ENCODE results near the gene CTSW.
"Not testable (repeated sequence)": the region's sequence is repeated elsewhere in the genome, so short reads cannot be mapped to it uniquely, and the experiment has no call there.

Gene CTSW, protein sequence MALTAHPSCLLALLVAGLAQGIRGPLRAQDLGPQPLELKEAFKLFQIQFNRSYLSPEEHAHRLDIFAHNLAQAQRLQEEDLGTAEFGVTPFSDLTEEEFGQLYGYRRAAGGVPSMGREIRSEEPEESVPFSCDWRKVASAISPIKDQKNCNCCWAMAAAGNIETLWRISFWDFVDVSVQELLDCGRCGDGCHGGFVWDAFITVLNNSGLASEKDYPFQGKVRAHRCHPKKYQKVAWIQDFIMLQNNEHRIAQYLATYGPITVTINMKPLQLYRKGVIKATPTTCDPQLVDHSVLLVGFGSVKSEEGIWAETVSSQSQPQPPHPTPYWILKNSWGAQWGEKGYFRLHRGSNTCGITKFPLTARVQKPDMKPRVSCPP

DNA sequence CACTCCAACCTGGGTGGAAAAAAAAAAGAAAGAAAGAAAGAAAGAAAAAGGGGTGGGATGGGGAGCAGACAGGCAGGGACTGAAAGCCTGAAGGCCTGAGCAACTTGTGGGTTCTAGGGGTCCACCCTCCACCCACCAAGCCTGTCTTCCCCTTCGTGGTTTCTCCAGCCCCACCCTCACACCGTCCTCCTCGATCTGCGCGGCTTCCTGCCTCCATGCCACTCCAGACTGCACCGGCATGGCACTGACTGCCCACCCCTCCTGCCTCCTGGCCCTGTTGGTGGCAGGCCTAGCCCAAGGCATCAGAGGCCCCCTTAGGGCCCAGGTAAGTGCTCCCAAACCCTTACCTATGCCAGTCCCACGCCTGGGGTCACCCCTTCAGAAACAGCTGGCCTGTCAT lies at the start of gene CTSW:
CTSW (plus strand) TSS at position 221 of the 400 bp plus-strand sequence; CDS start at position 239, 18 bp downstream.
- no peak for DNase-seq (ENCODE audit: low read depth, low spot score)

DNA sequence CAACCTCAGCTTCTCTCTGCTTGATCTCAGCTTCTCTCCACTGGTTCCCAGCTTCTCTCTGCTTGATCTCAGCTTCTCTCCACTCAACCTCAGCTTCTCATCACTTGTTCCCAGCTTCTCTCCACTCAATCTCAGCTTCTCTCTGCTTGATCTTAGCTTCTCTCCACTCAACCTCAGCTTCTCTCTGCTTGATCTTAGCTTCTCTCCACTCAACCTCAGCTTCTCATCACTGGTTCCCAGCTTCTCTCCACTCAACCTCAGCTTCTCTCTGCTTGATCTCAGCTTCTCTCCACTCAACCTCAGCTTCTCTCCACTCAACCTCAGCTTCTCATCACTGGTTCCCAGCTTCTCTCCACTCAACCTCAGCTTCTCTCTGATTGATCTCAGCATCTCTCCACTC lies 47.4 kb upstream of the CTSW start:
- H3K27ac ChIP-seq; DNase-seq (ENCODE audit: low read depth, low spot score): not testable (repeated sequence)

More for the DNA sequence above, at the start of gene CTSW:
- H3K27ac ChIP-seq: no peak within 1 kb of the TSS

DNA sequence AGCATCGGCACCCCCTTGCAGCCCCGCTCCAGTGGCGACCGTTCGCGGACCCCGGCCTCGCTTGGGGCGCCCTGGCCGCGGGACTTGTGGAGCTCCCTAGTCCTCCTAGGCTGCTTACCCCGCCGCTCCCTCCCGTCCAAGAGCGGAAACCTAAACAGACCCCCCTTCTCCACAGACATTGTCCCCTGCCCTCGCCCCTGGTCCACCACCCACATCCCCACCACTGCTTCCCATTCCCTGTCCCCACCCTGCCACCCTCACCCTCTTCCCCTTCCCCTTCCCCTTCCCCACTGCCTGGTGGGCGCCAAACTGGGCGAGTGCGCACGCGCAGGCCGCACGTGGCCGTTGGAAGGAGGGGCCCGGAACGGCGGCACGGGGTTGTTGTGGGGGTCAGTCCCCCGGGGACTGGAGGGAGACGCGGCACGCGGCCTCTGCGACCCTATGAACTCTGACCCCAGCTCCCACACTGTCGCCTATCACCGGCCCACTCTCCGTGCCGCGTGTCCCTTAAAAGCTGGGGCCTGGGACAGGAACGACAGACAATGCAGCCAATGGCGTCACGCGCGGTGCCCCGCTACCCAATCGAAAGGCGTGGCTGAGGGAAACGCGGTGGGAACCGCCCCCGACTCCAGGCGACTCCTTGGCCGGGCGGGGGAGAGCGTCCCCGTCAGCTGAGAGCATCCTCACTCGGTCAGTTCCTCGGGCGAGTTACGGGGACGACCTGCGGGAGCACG lies 46.2 kb upstream of the CTSW start, which contains the start of gene SNX32:
SNX32 (plus strand) TSS at position 667 of the 734 bp plus-strand sequence. CDS start 103 bp downstream, outside the sequence.
- peak; percentile 20 for DNase-seq (ENCODE audit: low read depth, low spot score)
- H3K27ac ChIP-seq: no peak within 1 kb of the TSS

DNA sequence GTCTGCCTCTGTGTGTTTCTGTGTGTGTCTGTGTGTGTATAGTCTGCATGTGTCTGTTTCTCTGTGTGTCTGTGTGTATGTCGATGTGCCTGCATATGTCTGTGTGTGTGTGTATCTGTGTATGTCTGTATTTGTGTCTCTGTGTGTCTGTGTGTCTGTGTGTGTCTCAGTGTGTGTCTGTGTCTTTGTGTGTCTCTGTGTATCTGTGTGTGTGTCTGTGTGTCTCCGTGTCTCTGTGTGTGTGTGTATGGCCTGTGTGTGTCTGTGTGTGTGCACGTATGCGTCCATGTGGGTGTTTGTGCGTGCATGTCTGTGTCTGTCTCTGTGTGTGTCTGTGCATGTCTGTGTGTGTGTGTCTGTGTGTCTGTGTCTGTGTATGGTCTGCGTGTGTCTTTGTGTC lies 45.4 kb upstream of the CTSW start:
- H3K27ac ChIP-seq: no peak overlapping the region
- no peak for DNase-seq (ENCODE audit: low read depth, low spot score)

DNA sequence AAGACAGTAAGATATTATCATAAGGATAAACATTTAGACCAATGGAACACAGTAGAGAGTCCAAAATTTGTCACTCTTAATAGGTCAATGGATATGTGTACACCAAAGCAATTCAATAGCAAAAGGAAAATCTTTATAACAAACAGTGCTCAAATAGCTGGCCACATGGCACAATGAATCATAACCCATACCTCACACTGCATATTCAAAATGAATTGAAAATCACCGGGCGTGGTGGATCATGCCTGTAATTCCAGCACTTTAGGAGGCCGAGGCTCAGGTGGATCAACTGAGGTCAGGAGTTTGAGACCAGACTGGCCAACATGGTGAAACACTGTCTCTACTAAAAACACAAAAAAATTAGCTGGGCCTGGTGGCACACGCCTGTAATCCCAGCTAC lies 37.5 kb upstream of the CTSW start:
- no peak for DNase-seq (ENCODE audit: low read depth, low spot score)
- no peak overlapping the region for H3K27ac ChIP-seq

DNA sequence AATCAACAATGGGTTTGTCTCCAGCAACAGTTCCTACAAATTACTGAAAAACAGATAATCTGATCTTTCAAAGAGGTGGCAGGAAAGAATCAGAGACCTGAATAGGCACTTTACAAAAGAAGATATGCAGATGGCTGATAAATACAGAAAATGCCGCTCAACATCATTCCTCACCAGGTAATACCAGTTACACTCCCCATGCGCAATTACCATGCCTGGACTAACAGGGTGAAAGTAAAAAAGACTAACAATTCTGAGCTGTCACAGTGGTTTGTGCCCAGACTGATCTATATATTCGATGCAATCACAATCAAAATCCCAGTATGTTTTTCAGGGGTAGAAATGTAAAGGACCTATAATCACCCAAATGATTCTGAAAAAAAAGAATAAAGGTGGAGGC lies 35.8 kb upstream of the CTSW start:
- DNase-seq (ENCODE audit: low read depth, low spot score): no peak

DNA sequence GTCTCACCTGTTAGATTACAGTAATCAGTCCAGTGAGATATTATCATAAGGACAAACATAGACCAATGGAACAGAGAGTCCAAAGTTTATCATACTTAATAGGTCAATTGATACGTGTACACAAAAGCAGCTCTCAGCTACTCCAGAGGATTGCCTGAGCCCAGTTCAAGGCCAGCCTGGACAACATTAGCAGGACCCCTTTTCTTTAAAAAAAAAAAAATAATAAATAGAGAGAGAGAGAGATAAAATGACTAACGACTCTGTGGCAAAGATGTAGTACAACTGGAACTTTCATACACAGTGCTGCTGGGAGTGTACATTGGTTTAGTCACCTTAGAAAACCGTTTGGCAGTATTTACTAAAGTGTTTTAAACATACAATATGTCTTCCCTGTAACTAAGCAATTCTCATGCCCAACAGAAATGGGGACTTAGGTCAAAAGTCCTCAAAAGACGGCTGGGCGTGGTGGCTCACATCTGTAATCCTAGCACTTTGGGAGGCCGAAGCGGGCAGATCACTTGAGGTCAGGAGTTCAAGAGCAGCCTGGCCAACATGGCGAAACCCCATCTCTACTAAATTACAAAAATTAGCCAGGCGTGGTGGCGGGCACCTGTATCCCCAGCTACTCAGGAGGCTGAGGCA lies 35.3 kb upstream of the CTSW start:
- DNase-seq (ENCODE audit: low read depth, low spot score): no peak
- H3K27ac ChIP-seq: no peak overlapping the region

More for the DNA sequence above, 35.8 kb upstream of the CTSW start:
- H3K27ac ChIP-seq: no peak overlapping the region

DNA sequence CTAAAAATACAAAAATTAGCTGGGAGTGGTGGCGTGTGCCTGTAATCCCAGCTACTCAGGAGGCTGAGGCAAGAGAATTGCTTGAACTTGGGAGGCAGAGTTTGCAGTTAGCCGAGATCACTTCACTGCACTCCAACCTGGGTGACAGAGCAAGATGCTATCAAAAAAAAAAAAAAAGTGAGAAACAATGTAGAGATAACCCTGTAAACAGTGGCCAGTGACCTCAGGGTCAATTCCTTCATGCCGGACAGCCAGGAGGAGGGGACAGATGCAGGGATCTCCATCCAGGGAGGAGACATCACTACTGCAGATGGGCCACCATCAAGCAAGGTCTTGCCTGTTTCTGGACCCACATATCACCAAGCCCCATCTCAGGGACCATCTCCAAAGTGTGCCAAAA lies 31.9 kb upstream of the CTSW start:
- H3K27ac ChIP-seq: no peak overlapping the region

DNA sequence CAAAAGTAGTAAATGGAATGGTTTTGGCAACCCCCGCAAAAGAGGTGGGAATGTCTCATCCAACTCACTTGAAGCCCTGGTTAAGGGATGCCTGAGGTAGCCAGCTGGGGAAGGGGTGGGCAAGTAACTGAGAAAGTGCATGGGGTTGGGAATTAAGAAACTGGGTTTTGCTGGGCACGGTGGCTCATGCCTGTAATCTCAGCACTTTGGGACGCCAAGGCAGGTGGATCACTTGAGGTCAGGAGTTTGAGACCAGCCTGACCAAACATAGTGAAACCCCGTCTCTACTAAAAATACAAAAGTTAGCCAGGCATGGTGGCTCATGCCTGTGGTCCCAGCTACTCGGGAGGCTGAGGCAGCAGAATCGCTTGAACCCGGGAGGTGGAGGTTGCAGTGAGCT lies 30.9 kb upstream of the CTSW start:
- not testable (repeated sequence) for H3K27ac ChIP-seq; DNase-seq (ENCODE audit: low read depth, low spot score)

More for the DNA sequence above, 31.9 kb upstream of the CTSW start:
- DNase-seq (ENCODE audit: low read depth, low spot score): no peak

DNA sequence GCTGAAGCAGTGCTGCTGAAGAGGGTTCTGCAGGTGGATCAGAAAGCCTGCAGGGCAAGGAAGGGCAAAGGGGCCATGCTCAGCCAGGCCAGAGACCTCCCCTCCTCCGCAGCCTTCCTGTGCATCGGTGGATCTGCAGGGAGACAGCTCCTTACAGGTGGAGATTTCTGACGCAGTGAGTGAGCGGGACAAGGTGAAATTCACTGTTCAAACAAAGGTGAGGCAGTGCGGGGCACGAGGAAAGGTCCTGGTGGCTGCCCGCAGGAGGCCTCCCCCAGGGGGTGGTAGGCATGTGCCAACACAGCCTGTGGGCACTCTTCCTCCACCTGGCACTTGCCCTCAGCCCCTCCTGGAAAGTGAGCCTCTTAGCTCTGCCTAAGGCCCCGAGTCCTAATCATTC lies 30.3 kb upstream of the CTSW start:
- no peak for DNase-seq (ENCODE audit: low read depth, low spot score)
- H3K27ac ChIP-seq: no peak overlapping the region

DNA sequence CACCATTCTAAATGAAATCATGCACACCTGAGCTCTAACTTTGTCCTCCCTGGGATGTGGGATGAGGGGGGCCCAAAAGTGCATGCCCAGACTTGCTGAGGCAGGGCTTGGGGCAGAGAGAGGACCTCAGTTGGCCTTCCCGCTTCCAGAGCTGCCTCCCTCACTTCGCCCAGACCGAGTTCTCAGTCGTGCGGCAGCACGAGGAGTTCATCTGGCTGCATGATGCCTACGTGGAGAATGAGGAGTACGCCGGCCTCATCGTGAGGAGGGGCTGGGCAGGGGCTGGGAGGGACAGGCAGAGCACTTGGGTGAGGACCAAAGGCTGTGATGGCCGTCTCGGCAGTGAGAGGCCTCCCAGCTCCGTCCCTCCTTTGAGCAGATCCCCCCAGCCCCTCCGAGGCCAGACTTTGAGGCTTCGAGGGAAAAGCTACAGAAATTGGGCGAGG lies 29.8 kb upstream of the CTSW start:
- H3K27ac ChIP-seq: no peak overlapping the region
- no peak for DNase-seq (ENCODE audit: low read depth, low spot score)

DNA sequence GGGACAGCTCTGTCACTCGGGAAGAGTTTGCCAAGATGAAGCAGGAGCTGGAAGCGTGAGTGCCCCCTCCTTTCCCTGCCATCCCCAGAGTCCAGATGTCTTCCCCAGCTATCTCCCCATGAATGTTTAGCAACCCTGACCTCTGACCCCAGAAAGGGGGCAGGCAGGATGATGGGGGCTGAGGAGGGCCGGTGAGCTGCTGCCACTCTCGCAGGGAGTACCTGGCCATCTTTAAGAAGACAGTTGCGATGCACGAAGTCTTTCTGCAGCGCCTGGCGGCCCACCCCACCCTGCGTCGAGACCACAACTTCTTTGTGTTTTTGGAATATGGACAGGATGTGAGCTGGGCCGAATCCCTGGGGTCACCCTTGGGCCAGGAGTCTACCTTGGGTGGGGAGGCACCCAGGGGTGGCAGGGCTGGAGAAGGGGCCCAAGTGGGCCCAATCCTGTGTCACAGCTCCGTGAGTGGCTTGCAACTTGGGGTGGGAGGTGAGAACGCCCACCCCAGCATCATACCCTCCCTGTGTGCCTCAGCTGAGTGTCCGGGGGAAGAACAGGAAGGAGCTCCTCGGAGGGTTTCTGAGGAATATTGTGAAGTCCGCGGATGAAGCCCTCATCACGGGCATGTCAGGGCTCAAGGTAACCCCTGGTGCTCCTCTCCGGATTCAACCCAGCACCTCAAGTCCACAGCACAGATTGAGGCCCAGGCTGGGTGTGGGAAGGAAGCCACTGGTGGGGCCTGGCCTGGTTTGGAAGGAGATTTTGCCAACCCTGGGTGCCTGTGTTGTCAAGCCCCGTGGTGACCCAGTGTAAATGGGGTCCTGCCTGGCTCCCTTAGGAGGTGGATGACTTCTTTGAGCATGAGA lies 29.2 kb upstream of the CTSW start:
- DNase-seq (ENCODE audit: low read depth, low spot score): no peak

DNA sequence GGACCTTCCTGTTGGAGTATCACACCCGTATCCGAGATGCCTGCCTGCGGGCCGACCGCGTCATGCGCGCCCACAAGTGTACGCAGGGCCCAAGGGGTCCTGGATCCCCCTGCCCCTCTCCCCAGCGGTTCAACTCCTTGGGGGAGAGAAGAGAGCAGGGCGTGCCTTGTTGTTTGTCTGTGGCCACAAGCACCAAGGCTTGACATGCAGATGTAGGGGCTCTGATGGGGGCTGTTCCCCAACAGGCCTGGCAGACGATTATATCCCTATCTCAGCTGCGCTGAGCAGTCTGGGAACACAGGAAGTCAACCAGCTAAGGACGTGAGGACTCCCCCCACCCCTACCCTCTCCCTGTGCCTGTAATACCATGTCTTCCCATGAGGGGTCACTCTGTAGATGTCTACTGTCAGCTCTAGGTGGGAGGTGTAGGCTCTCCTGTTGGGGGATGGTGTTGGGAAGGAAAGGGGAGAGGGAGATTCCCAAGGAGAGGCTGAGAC lies 28.5 kb upstream of the CTSW start:
- no peak for DNase-seq (ENCODE audit: low read depth, low spot score)
- no peak overlapping the region for H3K27ac ChIP-seq

More for the DNA sequence above, 29.2 kb upstream of the CTSW start:
- H3K27ac ChIP-seq: no peak overlapping the region

DNA sequence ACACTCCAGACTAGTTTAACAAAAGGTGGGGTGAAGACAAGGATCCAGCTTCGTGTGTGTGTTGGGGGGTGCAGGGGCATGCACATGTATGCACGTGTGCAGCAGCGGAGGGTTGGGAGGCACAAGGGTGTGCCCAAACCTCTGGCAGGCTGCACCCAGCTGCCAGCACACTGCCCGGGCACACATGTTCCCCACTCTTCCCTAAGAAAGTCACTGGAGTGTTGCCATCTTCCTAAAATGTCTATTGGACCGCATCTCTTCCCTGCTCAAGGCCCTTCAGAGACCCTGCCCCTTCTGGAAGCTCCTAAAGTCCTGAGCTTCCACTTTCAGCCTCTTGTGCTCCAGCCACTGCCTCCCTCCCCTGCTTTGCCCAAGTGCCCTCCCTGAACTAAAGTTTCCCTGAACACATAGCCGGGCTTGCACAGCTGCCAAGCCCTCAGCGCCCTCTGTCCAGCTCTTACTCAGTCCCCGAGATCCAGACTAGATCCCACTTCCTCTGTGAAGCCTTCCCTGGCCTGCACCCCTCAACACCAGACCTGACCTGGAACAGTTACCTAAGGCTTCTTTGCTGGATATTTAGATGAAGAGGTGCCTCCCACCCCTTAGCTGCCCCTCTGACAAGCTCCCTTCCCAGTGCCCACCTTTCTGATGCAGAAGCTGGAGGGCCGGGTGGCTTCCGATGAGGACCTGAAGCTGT lies 27.7 kb upstream of the CTSW start:
- no peak overlapping the region for H3K27ac ChIP-seq
- no peak for DNase-seq (ENCODE audit: low read depth, low spot score)

DNA sequence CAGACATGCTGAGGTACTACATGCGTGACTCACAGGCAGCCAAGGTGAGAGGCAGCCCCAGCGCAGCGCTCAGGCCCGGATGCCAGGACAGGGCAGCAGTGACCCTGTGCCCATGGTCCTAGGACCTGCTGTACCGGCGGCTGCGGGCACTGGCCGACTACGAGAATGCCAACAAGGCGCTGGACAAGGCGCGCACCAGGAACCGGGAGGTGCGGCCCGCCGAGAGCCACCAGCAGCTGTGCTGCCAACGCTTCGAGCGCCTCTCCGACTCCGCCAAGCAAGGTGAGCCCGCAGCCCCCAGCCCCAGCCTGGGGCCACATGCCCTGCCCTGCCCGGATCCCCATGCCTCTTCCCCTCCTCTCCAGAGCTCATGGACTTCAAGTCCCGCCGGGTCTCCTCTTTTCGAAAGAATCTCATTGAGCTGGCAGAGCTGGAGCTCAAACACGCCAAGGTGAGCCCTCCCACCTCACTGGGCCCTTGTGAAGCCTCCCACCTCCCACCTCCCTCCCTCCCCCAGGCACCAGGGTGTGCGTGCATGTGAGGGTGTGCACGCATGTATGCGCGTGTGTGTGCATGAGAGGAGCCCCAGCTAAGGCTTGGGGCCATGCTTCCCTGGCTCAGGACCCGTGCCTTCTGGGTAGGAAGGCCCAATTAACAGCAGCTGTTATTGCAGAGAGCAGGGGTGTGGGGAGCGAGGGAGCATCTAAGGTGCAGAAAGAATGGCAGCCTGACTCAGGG lies 27.0 kb upstream of the CTSW start:
- H3K27ac ChIP-seq: no peak overlapping the region
- DNase-seq (ENCODE audit: low read depth, low spot score): no peak

DNA sequence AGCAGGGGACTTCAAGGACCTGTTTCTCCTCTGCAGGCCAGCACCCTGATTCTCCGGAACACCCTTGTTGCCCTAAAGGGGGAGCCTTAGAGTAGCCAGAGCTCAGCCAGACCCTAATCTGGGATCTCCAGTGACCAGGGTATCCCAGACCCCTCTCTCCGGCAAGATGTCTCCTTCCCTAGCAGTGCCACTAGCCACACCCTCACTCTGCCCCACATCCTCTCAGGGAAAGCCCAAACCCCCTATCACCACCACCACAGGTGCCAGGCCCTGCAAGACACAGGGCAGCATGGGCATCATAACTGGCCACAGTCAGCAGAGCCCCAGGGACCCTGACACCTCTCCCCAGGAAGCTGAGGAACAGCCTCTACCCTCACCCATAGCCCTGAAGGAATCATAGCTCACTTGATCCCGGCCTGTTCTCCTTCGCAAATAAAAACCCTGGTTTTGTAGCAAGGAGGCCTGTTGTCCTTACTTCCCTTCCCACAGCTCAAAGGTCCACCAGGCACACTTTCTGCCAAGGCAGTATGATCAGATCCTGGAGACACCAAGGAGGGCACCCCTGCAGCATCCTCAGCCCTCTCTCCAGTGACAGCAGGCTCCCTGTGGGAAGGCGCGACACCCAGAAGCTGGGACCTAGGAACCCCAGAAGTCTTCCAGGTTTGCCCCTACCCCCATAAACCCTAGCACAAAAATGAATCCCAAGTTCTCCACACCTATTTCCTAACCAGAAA lies 26.2 kb upstream of the CTSW start:
- no peak for DNase-seq (ENCODE audit: low read depth, low spot score)
- H3K27ac ChIP-seq: no peak overlapping the region

DNA sequence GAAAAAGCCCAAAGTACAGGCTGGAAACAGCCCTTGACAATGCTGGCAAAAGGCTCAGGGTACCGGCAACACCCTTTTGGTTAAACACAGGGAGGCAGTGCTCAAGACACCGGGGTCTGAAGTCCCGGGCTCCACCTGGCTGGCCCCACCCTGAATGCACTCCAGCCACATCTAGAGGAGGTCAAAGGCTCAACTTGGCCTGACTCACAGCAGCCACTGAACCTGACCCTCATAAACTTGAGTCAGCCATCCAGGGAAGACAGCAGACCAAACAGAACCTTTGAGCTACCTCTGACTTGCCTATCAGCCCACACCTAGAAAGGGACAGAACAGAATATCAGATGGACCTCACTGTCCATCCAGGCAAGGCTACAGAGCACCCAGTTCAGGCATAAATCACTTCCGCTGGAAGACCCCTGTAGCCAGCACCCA lies 25.5 kb upstream of the CTSW start:
- DNase-seq (ENCODE audit: low read depth, low spot score): no peak
- no peak overlapping the region for H3K27ac ChIP-seq
